T1000 (cell line): Measurements from ENCODE around the gene SWAP70.
"Not testable (repeated sequence)": the region's sequence is repeated elsewhere in the genome, so short reads cannot be mapped to it uniquely, and the experiment has no call there.

Experiments
- DNase-seq: peaks from one replicate; lab custom pipeline; 2025; ENCODE audit warnings: mixed read lengths; lab: John Stamatoyannopoulos, UW

SWAP70 gene

DNA sequence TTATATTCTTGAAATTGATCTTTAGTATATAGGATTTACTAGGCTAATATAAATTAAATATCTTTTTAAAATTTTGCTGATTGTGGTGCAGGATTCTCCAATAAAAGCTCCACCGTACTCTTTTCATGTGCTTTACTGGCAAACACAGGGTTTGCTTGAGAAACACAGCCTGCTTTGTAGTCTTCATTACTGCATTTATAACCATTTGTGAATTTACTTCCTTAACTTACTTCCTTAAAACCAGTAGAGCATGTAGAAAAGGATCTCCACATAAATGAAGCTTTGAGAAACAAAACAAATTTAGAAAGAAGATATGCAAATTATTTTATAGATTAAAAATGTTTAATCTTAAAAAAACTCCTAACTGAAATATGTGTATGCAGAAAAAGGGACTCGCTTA is 28.8 kb downstream of the SWAP70 start:
- no peak for DNase-seq

GRCh38 chr11:9693801-9694553 is 30.1 kb downstream of the SWAP70 start:
- DNase-seq = no peak

DNA sequence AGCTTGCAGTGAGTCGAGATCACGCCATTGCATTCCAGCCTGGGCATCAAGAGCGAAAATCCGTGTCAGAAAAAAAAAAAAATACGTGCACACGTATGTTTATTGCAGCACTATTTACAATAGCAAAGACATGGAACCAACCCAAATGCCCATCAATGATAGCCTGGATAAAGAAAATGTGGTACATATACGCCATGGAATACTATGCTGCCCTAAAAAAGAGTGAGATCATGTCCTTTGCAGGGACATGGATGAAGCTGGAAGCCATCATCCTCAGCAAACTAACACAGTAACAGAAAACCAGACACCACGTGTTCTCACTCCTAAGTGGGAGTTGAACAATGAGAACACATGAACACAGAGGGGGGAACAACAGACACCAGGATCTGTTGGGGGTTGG is 31.4 kb downstream of the SWAP70 start:
- not testable (repeated sequence) for DNase-seq

- DNase-seq = no peak
Measured at GRCh38 chr11:9697766-9698165, 33.9 kb downstream of the SWAP70 start.

GRCh38 chr11:9700105-9700801 is 36.4 kb downstream of the SWAP70 start:
- DNase-seq = no peak

DNA sequence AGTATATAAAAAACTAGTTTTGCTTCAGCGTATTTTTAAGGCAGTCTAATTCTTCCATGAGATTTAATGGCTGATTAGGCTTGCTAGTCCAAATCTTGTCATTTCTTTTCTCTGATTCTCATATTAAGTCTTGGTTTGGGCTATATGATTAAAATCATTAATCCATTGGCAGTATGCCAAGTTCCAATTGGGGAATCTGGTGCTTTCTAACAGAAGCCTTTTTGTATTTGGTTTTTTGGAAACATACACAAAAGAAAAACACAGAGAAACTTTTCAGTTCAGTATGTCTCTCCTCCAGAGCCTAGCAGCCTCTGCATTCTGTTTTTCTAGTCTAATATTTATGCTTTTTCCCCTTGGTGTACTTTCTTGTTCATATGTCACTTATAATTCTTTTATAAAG is 37.9 kb downstream of the SWAP70 start:
- DNase-seq = no peak

DNA sequence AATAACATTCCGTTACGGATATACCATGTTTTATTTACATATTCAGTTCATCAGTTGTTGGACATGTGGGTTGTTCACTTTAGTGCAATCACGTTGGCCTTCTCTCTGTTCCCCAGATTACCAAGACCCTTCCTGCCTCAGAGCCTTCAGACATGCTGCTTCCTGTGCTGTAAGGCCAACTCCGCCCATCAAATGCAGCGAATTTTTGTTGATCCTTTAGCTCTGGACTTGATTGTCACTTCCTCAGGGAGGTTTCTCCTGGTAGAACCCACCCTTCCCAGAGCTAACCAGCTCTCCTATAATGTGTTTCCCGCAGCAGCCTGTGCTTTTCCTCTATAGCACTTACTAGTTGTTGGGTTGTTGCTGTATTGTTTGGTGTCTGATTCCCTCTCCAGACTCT is 39.4 kb downstream of the SWAP70 start:
- DNase-seq = no peak

DNA sequence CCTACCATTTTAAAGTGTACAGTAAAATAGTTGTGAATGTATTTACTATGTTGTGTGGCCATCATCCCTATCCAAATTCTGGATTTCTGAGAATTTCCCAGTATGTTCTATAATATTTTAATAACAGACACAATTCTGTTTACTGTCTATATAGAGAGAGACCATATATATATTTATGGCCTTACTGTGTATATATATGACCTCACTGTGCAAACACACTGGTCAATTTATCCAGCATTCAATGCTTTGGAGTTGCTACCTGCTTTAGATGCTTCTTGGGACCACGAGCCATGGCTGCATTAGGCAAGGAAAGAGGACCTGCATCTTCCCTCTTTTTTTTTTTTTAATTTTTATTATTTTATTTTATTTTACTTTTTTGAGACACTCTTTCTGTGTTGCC is 40.2 kb downstream of the SWAP70 start:
- DNase-seq = no peak

DNA sequence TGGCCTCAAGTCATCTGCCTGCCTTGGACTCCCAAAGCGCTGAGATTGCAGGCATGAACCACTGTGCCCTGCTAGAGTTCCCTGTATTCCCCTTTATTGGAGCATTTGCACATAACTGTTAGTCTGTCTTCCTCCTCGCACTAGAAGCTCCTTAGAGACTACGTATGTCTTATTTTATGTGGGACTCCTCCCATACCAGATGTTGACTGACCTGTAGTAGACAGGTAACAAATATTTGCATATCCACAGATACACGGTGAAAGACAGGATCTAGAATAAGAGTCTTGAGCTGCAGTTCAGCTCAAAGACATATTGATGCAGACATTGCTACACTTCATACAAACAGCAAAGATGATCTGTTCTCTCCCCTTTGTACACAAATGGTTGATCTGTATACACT is 40.7 kb downstream of the SWAP70 start:
- DNase-seq = no peak

DNA sequence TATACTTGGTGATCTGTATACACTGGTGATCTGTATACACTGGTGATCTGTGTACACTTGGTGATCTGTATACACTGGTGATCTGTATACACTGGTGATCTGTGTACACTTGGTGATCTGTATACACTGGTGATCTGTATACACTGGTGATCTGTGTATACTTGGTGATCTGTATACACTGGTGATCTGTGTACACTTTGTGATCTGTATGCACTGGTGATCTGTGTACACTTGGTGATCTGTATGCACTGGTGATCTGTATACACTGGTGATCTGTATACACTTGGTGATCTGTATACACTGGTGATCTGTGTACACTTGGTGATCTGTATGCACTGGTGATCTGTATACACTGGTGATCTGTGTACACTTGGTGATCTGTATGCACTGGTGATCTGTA is 41.5 kb downstream of the SWAP70 start:
- DNase-seq = not testable (repeated sequence)

GRCh38 chr11:9708544-9708943 is 44.7 kb downstream of the SWAP70 start:
- DNase-seq = no peak

DNA sequence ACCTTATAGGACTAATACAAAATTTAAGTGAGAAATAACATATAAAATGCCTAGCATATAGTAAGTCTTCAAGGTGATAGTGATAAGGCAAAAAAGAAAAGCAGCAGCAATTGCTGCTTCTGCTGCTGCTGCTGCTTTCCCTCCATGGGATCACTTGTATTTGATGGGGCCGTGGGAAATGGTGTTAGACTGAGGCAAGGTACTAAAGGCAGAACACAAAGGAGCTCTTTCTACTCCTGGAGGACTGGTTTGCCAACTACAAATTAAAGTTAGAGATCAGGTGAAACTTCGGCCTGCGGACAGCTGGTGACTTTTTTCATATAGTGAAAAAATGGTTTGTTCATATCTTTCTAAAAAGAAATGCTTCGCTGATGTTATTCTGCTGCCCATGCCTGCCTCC is 46.3 kb downstream of the SWAP70 start:
- DNase-seq = no peak

GRCh38 chr11:9710852-9711251 is 47.0 kb downstream of the SWAP70 start:
- DNase-seq = no peak

GRCh38 chr11:9711454-9712307 is 47.8 kb downstream of the SWAP70 start:
- DNase-seq = no peak

- no peak for DNase-seq
Measured at GRCh38 chr11:9714272-9714940, 50.5 kb downstream of the SWAP70 start.

- DNase-seq = no peak
Measured at GRCh38 chr11:9716275-9717039, 52.6 kb downstream of the SWAP70 start.

DNA sequence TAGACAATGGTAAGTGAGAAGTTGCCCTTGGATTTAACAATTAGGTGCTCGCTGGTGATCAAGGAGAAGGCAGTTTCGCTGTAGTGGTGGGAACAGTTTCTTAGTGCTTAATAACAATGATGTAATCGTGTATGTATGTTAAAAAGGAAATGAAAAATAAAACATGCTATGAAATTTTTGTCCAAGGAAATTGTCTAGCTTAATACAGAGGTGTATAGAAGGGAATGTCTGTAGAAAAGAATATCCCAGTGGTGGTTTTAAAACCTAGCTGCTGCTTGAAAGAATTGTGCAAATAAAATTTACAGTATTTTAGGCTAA is 53.1 kb downstream of the SWAP70 start:
- no peak for DNase-seq

DNA sequence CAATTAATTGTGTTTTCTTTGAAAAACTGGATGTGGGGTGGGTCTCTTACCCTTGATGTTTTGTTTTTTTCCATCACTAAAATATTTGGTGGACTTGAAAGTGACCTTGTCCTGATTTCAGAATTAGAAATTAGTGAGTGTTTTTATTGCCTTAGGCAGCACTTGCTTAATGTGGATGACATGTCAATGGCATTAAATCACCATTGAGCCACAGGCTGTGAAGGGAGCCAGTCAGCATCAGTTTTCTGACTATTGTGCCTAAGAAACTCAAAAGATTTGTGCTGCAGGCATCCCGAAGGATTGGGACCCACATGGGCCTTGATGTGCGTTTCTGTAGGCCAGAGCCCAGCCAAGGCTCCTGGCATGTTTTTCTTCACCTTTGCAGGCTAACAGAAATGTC is 53.8 kb downstream of the SWAP70 start:
- no peak for DNase-seq

DNA sequence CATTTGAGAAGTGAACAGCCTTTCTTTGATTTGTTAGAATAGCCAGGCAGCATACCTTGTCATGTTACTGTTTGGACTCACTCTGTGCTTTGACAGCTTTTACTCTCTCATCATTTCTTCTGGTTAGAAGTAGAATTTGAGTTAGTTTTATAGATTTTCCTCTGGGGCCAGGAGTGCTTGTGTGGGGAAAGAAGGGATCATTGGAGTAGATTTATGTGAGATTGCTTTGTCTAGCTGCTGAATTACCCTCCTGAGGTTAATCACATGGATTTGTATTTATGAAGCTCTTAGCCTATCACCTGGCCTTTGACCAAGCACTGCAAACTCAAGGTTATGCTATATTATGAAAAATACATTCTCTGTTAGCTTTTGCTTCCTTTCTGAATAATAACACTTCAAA is 54.3 kb downstream of the SWAP70 start:
- no peak for DNase-seq

- DNase-seq = no peak
Measured at GRCh38 chr11:9719566-9720289, 55.9 kb downstream of the SWAP70 start.

- no peak for DNase-seq
Measured at GRCh38 chr11:9720290-9720630, 56.4 kb downstream of the SWAP70 start.
